Measurements from ENCODE around the gene RNU7-1.

Gene RNU7-1

DNA sequence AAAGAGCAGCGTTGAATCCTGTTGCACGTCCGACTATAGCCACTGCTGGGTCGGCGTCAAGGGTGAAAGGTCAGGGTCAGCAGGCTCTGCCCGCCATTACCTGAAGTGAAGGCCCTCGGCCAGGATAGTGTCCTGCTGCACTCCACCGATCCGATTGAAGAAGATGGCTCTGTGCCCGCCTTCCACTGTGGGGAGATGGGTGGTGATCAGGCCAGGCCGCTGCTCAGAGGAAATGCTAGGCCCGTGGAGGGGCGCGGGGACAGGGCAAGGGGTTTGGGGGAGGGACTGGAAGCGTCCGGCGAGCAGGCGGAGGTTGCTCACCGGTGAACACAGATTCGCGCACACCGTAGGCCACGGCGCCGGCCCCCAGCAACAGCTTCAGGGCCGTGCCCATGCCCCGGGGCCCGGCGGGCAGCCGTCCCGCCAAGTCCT lies 26.5 kb downstream of the RNU7-1 start:
- TF ChIP-seq CTCF (conservative IDR thresholded peaks at IDR 0.05; ENCODE audit: low read depth, low read length): no peak
- peak overlapping the region; percentile 81 for H3K4me3 ChIP-seq (ENCODE audit: low read depth, low read length)
- DNase-seq (ENCODE audit: low read depth): peak; percentile 14

GRCh38 chr12:6974180-6974579 lies 30.6 kb downstream of the RNU7-1 start:
- no peak for TF ChIP-seq CTCF (conservative IDR thresholded peaks at IDR 0.05; ENCODE audit: low read depth, low read length)
- no peak overlapping the region for H3K4me3 ChIP-seq (ENCODE audit: low read depth, low read length)
- DNase-seq (ENCODE audit: low read depth): no peak

- no peak for DNase-seq (ENCODE audit: low read depth)
- TF ChIP-seq CTCF (conservative IDR thresholded peaks at IDR 0.05; ENCODE audit: low read depth, low read length): no peak
- no peak overlapping the region for H3K4me3 ChIP-seq (ENCODE audit: low read depth, low read length)
Observed at GRCh38 chr12:6975297-6976032, 31.8 kb downstream of the RNU7-1 start.

GRCh38 chr12:6977653-6978052 lies 34.0 kb downstream of the RNU7-1 start:
- TF ChIP-seq CTCF (conservative IDR thresholded peaks at IDR 0.05; ENCODE audit: low read depth, low read length): no peak
- DNase-seq (ENCODE audit: low read depth): no peak

GRCh38 chr12:6978188-6978587 lies 34.6 kb downstream of the RNU7-1 start:
- no peak for DNase-seq (ENCODE audit: low read depth)
- no peak for TF ChIP-seq CTCF (conservative IDR thresholded peaks at IDR 0.05; ENCODE audit: low read depth, low read length)
- H3K4me3 ChIP-seq (ENCODE audit: low read depth, low read length): no peak overlapping the region

More at GRCh38 chr12:6977653-6978052, 34.0 kb downstream of the RNU7-1 start:
- H3K4me3 ChIP-seq (ENCODE audit: low read depth, low read length): no peak overlapping the region

DNA sequence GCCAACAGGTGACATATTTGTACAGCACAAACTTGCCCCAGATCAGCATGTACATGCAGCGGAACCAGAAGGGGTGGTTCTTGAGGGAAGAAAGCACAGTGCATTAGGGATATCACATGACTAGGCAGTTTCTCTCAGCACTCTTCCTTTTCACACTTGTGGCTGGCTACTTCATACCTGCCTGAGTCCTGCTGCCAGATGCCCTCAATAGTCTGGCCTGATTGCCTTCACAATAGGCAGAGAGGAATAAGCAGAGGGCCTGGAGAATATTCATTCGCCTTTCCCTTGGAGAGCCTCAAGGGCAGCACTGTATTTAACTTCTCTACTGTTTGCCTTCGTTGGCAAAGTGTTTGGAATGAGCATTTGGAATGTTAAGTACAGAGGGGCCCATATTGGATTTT lies 35.0 kb downstream of the RNU7-1 start:
- no peak overlapping the region for H3K4me3 ChIP-seq (ENCODE audit: low read depth, low read length)
- no peak for TF ChIP-seq CTCF (conservative IDR thresholded peaks at IDR 0.05; ENCODE audit: low read depth, low read length)
- DNase-seq (ENCODE audit: low read depth): no peak

GRCh38 chr12:6979021-6979420 lies 35.4 kb downstream of the RNU7-1 start:
- no peak for TF ChIP-seq CTCF (conservative IDR thresholded peaks at IDR 0.05; ENCODE audit: low read depth, low read length)
- DNase-seq (ENCODE audit: low read depth): no peak
- no peak overlapping the region for H3K4me3 ChIP-seq (ENCODE audit: low read depth, low read length)

Data from choroid plexus epithelial cell (primary cell).